GM21381 (cell line): ENCODE measurements around the gene ZC3H18.

Experiments
- ATAC-seq: cut with Tn5 transposase; IDR thresholded peaks from one replicate; pipeline ENCODE4 v1.9.1; 2021; ENCODE audit warnings: mild to moderate bottlenecking, moderate library complexity; ENCODE audit not compliant: unreplicated experiment

ZC3H18 gene

DNA sequence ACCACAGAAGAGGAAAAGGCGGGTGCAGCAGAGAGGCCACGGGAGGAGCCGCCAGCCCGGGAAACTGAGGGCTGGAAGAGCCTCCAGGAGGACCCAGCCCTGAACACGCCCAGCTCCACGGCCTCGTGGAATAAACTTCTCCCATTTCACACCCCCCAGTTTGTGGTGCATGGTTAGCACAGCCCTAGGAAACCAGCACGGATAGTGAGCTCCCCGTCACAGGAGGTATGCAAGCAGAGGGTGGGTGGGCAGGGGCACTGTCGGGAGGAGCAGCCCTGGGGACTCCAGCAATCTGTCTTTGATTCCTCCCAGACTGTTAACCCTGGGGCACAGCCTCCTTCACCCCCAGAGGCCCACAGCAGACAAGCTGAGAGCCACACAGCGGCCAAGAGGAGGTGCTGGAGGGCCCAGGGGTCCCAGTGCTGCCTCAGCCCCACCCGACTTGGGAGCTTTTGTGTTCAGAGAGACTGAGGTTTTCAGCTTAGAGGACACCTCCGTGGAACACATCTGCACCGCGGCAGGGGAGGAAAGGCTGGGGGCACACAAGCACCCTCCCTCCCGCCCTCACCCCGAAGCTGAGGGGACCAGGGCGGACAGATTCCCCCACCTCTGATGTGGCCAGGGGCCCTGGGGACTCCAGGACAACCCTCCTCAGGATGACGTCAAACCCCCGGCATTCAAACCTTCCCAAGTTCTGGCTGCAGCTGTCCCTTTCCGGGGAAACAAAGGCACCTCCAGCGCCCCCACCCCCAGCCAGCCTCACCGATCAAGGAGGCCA is 66.5 kb downstream of the ZC3H18 start:
- ATAC-seq: no peak

DNA sequence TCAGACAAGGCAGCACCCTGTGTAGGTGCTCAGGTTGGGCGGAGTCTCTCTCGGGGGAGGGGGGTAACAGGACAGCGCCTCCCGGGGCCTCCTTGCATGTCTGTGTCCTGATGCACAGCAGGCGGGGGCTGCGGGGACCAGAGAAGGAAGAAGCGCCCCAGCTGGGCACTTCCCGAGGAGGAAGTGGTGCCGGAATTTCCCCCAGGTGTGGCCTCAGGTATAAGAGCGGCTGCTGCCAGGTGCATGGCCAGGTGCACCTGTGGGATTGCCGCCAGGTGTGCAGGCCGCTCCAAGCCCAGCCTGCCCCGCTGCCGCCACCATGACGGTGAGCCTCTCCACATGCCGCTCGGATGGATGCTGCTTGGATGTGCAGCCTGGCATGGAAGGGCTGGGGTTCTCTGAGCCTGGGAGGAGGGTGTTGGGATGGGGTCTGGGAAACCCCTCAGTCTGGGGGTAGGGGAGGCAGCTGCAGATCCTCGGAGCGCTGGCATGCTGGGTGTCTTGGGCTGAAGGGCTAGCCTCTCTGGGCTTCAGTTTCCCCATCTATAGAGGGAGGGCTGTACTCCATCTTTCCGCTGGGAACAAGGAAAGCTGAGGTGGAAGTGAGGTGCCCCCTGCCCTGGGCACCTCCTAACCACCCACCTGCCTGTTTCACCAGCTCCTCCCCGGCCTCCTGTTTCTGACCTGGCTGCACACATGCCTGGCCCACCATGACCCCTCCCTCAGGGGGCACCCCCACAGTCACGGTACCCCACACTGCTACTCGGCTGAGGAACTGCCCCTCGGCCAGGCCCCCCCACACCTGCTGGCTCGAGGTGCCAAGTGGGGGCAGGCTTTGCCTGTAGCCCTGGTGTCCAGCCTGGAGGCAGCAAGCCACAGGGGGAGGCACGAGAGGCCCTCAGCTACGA is 68.4 kb downstream of the ZC3H18 start, which contains the start of gene IL17C:
IL17C (plus strand) TSS at position 250 of the 908 bp plus-strand sequence; CDS start at position 320, 70 bp downstream.
- ATAC-seq: no peak

DNA sequence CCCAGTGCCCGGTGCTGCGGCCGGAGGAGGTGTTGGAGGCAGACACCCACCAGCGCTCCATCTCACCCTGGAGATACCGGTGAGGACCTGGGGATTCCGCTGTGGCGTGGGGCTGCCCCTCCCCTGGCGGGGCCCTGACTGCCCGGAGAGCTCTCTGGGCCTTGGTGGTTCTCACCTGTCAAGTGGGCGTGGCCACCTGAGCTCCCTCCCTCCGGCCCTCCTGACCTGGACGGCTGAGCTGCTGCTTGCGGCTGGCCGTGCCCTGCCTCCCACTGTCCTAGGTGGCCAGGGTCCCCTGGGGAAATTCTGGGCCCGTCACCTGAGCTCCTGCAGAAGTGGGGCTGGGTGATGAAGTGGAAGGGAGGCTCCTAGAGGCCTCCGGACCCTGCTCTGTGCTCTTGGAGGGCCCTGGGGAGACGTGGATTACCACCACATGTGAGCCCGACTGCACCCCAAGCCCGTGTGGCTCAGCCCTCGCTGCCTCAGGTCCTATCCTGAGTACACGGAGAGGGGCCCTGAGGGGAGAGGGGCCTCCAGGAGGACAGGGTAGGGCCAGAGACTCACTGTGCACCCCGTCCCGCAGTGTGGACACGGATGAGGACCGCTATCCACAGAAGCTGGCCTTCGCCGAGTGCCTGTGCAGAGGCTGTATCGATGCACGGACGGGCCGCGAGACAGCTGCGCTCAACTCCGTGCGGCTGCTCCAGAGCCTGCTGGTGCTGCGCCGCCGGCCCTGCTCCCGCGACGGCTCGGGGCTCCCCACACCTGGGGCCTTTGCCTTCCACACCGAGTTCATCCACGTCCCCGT is 69.2 kb downstream of the ZC3H18 start:
- no peak for ATAC-seq

DNA sequence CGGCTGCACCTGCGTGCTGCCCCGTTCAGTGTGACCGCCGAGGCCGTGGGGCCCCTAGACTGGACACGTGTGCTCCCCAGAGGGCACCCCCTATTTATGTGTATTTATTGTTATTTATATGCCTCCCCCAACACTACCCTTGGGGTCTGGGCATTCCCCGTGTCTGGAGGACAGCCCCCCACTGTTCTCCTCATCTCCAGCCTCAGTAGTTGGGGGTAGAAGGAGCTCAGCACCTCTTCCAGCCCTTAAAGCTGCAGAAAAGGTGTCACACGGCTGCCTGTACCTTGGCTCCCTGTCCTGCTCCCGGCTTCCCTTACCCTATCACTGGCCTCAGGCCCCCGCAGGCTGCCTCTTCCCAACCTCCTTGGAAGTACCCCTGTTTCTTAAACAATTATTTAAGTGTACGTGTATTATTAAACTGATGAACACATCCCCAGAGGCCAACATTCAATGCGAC is 69.9 kb downstream of the ZC3H18 start:
- ATAC-seq: no peak

DNA sequence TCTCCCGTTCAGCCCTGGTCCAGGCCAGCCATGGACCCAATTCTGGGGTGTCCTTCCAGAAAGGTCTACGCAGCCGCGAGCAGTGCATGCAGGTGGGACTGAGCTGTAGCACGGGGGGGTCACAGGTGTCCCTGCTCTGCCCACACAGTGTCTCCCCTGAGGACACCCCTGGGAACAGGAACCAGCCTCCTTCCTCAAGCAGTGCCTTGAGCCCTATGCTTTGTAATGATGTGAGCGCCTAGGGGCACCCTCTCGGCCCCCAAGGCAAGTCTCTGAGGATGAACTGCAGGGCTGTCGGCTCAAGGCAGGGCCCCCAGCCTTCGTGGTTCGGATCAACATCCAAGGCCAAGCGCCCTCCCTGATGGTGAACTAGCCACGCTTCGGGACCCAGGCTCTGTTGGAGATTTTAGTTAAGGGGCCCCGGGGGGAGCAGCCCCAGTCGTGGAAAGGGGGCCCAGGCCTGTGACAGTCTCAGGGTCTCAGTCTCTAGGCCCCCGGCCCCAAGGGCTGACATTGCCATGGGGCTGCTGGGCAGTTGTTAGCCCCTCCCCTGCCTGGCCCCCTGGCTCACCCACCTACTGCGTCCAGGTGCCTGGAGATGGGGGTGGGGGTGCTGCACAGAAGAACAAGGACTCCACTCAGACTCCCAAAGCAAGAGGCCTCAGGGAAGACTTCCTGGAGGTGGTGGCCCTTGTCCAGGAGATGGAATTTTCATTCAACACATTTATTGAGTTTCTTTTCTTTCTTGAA is 70.5 kb downstream of the ZC3H18 start:
- no peak for ATAC-seq

DNA sequence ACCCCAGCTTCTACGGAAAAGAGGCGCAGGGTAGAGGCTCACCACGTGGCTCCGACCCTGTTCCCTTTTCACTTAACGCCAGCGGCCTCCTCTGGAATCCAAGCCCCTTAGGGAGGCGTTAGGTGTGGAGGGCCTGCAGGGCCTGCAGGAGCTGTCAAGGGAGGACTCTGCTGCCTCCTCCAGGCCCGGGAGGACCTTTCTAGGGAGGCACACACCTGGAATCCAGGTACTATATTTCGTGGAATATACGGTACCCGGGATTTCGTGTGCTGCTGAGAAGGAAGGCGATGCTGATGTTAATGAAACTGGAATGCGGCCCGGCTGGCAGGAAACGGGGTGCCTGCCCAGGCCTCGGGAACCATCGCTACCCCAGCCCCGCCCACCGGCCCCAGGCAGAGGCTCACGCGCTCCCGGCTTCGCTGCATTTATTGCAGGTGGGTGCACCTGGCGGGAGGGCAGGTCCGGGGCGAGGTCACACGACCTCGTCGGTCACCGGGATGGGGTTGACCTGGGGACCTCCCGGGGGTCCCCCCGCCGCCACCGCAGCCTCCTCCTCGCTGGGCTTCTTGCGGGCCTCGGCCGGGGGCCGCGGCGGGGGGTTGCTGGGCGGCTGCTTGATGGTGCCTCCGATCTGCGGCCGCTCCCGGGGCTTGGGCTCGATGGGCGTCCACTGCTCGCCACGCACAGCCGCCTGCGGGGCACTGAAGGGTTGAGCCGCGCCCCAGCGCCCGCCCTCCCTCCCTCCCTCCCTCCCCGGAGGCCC is 72.9 kb downstream of the ZC3H18 start:
- ATAC-seq: no peak

DNA sequence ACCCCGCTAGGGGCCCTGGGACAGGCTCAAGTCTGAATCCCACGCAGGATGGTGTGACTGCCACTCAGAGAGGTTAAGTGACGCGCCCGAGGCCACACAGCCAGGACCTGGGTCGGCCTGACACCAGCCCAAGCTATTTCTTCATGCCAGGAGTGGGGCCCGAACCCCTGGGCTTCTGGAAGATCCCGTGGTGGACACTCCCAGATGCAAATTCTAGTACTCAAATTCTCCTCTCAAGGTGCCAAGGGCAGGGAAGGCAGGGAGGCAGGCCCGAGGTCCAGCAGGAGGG is 73.4 kb downstream of the ZC3H18 start:
- ATAC-seq: no peak

DNA sequence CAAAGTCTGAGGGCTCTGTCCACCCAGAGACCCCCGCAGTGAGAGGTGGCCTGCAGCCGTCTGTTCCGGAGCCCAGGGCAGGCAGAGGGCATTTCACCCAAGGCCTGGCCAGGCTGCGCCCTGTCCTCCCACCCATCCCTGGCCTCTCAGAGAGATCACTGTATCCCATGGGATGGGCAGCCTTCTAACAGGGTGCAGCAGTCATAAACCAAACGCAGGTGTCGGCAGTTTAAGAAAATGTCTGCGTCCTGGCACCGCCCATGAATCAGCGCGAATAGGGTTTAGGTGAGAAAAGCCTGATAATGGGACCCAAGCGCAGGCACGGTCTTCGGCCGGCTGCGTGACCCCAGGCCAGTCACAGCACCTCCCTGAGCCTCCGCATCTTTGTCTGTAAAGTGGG is 75.3 kb downstream of the ZC3H18 start:
- no peak for ATAC-seq

DNA sequence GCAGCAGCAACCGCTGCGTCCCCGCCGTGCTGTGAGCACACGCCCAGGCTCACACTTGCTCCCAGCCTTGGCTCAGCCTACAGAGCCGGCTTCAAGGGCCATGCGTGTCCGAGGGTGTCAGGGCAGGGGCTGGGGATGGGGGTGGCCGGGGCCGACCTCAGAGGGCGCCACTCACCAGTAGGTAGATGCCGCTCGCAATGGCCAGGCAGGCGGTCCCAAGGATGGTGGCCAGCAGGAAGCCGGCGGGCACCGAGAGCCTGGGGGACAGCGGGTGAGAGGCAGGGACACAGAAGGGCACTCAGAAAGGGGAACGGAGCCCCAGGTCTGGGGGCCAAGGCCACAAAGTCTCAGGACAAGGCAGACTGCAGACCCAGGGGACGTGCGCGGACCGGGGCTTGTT is 75.7 kb downstream of the ZC3H18 start:
- ATAC-seq: no peak

DNA sequence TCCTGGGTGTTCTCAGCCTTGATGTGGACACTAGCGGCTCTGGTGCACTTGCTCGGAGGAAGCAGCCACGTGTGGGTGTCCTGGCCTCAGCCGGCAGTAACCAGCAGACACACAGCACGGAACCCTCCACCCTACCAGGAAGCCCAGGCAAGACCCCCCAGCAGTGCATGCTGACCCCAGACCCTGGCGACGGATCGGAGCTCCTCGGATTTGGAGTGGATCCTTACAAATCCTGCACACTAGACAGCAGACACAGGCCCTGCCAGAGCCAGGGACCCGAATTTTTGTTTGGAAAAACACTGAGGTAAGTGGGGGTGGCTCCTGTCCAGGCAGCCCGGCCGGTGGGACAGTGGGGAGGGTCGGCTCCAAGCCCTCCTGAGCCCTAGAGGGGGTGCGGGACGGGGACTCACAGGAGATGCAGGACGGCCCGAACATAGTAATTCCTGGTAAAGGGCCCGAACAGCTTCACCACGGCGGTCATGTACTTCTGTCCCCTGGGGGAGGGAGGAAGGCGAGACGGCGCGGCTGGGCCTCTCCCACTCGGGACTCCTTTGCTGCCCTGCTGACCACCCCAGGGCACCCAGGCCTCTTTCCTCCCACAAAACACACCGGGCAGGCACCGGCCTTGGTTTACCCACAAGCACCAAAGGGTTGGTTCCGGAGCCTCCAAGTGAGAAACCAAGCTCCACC is 76.3 kb downstream of the ZC3H18 start:
- ATAC-seq: no peak

DNA sequence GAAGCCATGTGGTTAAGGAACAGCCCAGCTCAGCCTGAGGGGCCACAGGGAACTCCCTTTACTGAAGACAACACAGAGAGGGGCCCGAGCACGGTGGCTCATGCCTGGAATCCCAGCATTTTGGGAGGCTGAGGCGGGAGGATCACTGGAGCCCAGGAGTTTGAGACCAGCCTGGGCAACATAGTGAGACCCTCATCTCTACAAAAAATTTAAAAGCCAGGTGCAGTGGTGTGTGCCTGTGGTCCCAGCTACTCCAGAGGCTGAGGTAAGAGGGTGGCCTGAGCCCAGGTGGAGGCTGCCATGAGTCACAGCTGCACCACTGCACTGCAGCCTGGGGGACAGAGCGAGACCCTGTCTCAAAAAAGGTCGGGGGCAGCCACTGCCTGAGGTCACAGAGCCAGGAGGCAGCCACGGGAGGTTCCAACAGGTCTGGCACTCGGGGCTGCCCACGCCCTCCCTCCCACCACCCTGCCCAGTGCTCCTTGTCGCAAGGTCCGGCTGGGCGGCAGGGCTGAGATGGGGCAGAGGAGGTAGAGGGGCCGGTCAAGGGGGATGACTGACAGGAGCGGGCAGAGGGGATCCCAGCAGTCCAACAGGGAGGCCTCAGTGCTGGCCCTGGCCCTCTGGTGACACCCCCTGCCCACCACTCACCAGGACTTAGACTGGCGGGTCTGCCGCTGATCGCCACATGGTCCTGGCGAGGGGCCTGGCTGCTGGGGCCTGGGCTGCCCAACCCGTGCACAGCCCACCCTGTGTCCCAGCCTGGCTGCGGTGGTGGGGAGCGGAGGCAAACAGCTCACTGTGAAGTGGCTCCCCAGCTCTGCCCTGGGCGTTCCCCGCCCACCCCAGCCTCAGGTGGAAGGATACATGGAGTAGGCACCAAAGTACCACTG is 77.2 kb downstream of the ZC3H18 start:
- ATAC-seq: no peak

DNA sequence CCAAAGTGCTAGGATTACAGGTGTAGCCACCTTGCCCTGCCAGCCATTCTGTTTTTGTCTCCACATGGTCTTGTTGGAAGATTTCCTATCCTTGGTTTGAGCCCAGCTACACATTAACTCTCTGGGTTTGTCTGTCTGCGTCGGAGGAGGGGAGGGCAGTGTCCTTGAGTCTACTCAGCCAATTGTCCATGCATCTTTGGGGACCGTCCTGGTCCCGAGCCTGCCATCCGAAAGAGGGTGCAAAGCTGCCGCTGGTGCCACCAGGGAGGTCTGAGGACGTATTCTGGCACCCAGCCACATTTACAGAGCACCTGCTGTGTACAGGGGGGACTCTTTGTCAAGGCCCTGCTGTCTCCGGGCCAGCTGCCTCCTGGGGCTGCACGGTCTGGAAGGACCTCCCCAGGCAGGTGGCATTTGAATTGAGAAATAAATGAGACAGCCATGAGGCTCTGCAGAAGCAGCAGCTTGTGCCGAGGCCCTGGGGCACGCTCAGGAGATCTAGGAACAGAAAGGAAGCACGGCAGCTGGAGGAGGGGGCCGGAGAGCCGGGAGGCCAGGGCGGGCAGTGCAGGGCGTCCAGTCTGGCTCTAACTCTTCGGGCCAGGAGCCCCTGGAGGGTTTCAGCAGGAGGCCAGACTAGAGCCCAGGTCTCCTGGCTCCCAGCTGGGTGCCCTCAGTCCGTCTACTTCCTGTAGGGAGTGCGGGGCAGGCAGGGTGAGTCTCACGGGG is 79.2 kb downstream of the ZC3H18 start:
- no peak for ATAC-seq

DNA sequence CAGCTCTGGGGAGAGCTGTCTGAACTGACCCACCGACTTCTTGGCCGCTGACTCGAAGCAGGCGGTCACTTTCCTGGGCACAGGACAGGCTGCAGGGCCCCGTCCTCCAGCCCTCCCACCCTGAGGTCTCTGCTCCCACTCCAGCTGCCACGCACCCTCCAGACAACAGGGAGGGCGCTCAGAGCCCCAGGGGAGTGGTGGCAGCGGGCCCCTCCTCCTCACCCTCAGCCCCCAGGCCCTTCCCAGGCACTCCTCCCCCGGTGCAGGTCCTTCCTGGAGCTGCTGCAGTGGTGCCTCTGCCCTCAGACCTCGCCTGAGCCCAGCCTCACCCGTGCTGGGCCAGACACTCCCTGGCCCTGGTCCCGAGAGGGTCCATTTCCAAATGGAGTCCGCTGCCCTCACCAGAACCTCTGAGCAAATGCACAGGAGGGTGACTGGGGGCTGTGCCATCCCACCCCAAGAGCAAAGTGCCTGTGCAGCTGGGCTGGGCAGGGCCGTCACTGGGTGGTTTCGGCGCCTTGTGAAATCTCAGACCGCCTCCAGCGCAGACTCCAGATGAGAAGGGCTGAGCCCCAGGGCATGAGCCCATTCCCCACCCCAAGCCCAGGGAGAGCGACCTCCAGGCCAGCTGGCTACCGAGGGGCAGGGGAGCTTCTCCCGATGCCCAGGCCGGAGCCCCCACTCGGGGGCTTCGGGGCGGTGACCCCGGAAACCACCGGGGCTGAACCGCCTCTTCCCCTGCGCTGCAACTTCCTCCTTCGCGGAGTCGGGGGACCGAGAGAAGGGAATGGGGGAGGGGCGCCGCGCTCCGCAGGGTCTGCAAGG is 79.9 kb downstream of the ZC3H18 start:
- ATAC-seq: peak; percentile 16

DNA sequence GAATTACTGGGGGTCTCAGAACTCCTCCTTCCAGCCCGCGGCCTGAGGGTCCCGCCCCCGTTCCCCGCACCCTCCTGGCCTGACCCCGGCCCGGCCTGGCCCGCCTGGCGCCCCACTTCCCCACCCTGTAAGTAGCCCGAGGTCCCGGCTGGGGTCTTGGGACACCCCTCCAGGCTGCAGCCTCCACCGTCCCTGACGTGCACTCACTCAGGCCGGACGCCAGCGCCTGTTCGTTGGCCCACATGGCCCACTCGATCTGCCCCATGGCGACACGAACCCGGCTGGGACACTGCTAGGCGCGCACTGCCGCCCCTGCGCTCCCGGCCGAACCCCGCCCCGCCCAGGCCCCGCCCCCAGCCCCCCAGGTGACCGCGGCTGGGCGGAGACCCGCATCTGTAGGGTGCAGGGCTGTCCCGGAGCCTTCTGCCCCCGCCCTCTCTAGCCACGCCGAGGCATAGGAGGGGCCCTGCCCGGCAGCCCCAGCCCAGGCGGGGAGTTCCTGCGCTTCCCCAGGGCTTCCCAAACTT is 80.6 kb downstream of the ZC3H18 start, which contains the start of gene CYBA:
CYBA (minus strand) TSS at position 305 of the 527 bp plus-strand sequence; CDS start at position 265, 40 bp downstream.
- ATAC-seq: peak; percentile 68

DNA sequence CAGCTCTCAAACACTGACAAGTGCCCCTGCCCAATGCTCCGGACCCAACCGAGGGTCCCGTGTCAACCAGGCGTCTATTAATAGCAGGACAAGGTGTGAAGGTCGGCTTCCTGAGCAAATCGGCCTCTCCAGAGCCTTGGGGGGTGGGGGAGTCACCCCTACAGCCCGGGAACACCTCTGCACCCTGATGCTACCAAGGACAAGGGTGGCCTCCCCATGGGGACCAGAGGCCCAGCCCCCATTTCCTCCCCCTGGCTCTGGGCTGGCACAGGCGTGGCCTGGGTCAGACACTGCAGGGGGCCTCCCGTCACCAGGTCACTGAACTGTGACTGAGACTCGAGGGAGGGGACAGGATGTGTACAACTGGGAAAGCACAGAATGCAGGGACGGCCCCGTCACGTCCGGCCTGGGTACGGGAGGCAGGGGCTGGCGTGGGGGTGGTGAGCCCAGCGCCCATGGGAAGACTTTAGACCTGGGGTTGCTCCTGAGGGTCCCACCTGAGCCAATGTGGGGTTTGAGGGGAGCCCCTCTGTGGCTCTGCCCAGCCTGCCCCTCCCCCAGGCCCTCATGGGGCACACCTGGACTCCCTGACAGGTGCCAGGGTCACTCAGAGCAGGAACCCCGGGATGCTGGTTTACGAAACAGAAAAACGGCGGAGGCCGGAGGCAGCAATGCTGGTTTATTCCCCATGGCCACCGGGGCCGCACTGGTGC is 81.2 kb downstream of the ZC3H18 start:
- peak; percentile 63 for ATAC-seq
